Activated T-cell treated with anti-CD3 and anti-CD28 coated beads for 1 hour (primary cell): ENCODE data around the gene MAN1B1.

Experiments used
- DNase-seq: peaks from one replicate; pipeline ENCODE4 v3.0.0-alpha.2; 2020; ENCODE audit warnings: low read depth

Gene MAN1B1

GRCh38 chr9:137086531-137087408 lies at the start of gene MAN1B1:
TSS of gene MAN1B1 (plus strand) at chr9:137086985. CDS start at chr9:137087000, 15 bp downstream.
- peak; percentile 99 for DNase-seq

GRCh38 chr9:137037035-137037434 lies 49.8 kb upstream of the MAN1B1 start:
- DNase-seq, result no peak

DNA sequence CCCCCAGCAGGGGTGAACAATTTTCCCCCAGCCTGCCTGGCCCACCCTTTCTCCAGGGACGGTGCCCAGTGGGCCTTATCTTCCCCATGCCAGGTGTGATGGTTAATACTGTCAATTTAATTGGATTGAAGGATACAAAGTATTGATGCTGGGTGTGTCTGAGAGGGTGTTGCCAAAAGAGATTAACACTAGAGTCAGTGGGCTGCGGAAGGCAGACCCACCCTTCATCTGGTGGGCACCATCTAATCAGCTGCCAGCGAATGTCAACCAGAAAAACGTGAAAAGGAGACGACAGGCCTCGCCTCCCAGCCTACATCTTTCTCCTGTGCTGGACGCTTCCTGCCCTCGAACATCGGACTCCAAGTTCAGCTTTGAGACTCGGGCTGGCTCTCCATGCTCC lies 49.3 kb upstream of the MAN1B1 start:
- no peak for DNase-seq

DNA sequence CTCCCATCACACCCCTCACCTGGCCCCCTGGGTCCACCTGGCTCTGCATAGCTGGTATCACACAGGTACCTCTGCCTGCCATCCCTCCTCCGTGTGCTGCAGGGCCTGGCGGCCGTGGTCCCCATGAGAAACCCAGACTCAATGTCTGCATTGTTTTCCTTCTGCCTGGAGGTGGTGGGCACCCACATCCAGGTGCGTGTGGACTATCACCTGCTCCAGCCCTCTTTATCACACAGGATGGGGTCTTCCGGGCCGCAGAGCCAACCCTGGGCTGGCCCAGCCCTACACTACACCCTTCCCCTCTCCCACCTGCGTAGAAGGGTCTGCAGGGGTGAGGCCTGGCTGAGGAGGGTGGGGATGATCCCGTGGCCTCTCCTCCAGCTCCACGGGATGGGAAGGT lies 47.9 kb upstream of the MAN1B1 start:
- DNase-seq, result no peak

DNA sequence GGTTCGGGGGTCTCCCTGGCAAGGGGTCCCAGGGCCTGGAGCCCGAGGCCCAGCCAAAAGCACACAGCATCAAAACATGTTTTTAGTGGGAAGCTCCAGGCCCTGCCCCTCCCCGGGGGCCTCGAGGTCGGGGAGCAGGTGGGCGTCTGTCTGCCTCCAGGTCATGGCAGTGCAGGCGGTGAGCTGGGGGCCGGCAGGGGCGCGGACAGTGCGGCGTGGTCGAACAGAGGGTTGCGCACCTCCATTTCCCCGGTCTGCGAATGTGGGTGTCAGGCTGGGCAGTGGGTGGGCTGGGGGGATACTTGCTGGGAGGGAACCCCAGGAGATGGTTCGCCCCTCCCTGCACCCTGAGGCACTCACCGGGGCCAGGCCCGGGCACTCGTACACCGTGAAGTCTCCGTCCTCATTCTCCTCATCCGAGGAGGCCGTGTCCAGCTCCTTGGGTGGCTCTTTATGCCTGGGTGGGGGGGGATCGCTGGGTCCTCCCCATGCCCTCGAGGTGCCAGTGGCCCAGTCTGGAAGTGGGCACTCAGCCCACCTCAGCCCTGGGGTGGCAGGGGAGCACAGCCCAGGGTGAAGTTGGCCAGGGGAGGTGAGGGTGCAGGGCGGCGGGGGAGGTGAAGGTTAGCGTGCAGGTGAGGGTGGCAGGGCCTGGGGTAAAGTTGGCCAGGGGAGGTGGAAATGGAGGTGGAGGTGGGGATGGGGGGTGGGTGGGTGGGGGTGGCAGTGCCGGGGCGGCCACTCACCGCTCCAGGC lies 47.0 kb upstream of the MAN1B1 start:
- DNase-seq, result no peak

- no peak for DNase-seq
Measured at GRCh38 chr9:137040568-137040967, 46.2 kb upstream of the MAN1B1 start.

- DNase-seq, result no peak
Measured at GRCh38 chr9:137041124-137041523, 45.7 kb upstream of the MAN1B1 start.

DNA sequence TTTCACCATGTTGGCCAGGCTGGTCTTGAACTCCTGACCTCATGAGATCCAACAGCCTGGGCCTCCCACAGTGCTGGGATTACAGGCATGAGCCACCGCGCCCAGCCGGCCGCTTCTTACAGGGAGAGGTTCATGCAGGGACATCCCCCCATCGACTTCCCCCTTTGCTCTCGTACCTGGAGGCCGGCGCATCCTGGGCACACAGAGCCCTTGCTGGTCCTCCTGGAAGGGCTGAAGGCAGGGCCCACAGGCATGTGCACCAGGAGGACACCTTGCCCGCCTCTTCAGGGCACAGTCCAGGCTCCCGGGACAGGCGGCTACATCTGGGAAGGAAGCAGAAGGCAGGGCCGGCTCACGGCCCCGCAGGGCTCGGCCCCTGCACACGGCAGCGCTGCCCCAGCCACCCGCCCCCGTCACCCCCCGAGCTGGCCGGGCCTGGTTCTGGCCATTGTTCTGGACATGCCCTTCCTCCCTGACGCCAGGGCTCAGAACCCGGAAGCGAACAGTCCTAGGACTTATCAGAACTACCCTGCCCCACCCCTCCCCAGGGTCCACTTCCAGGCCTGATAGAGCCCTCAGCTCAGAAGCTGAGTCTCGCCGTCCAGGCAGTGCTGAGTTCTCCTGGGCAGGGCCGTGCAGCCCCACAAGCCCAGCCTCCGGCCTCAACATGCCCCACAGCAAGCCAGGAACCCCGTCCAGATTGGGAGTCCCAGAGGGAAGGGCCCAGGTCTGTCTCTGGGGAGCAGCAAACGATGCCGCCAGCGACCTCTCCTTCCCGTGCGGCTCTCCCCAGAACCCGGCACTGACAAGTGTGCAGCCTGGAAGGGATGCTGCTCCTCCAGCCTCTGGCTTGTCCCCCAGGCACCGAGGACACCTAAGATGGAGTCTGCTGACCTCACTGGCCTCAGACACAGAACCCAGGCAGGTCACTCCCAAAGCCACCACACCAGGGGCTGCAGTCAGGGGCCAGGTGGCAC lies 43.7 kb upstream of the MAN1B1 start:
- no peak for DNase-seq

- no peak for DNase-seq
Measured at GRCh38 chr9:137044037-137044436, 42.7 kb upstream of the MAN1B1 start.

DNA sequence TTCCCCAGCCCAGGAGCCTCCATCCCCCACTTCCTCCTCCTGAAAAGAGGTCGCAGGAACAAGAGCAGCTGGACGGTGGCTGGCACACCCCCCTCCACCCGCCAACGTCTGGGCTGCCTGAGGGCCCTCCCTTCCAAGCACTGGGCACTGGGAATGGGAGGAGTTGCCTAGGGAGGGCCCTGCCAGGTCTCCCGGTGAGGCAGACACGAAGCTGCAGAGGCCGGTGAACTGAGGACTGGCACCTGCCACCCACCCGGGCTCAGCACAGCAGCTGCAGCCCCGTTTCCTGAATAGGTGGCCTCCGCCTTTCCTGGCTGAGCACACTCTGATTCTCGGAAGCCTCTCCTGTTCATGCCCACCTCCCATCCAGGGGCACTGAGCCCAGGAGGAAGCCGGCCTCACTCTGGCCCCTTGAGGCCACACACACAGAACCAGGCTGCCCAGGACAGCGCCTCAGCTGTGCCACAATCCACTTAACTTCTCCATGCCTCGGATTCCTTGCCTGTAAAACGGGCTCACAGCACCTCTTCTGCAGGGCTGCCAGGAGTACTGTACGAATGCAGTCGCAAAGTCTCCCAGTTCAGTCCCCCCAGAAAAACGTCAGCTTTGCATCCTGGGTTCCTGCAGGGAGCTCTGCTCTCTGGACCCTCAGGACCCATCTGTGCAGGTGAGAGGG lies 42.1 kb upstream of the MAN1B1 start:
- DNase-seq, result no peak

- no peak for DNase-seq
Measured at GRCh38 chr9:137045294-137046087, 41.3 kb upstream of the MAN1B1 start.

GRCh38 chr9:137046088-137046787 lies 40.5 kb upstream of the MAN1B1 start, which contains the start of gene NPDC1:
TSS of gene NPDC1 (minus strand) at chr9:137046177. CDS start at chr9:137045989, 188 bp downstream.
- DNase-seq, result peak; percentile 69

DNA sequence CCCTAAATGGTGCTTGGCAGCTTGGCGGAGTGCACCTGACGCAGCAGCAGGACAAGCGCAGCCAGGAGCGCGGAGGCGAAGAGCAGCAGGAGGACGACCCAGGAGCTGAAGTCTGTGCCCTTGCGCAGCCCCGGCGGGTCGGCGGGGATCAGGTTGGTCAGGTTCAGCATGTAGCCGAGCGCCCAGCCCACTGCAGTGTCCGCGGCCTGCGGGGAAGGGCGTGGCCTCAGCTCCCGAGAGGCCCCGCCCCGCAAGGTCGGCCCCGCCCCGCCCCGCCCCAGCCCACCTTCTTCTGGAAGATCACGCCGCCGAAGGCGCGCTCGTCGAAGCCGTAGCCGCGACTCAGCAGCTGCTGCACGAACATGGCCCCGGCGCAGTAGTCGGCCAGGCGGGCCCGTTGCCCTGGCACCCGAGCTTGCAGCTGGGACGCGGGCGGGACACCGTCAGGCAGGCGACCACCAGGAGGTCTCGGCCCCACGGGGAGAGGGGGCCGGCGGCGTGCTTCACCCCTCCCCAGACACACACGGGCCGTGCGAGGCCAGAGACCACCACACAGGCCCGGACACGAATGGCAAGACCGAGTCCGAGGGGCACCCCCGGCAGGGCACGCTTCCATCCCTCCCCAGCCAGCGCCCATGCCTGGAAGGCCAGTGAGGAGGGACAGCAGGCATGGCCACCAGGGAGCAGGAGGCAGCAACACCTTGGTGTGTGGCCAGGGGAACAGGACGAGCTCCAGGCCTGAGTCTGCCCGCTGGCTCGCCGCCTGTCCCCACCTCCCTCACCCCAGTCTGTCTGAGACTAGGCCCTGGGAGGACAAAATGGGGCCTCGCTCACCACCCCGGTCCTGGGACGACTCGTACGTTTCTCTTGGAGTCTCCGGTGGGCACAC lies 37.9 kb upstream of the MAN1B1 start:
- DNase-seq, result no peak

- DNase-seq, result peak; percentile 47
Measured at GRCh38 chr9:137049544-137050449, 37.0 kb upstream of the MAN1B1 start.

GRCh38 chr9:137050570-137050969 lies 36.2 kb upstream of the MAN1B1 start:
- DNase-seq, result no peak

- no peak for DNase-seq
Measured at GRCh38 chr9:137051145-137051724, 35.5 kb upstream of the MAN1B1 start.

DNA sequence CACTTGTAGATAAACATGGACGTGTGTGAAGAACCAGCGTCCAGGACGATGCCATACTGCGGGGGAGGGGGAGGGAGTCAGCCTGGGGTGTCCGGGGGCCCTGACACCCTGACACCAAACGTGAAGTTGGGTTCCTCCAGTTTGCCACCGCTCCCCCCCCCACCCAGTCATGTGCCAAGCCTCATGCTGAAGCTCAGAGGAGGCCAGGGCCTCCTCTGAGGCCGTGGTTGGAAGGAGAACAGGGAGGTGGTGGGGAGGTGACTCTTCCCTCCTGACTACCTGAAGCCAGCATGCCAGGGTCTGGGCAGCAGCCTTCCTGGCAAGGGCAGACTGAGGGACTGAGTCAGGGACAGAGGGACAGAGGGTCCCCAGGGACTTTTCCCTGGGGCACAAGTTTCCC lies 34.5 kb upstream of the MAN1B1 start:
- DNase-seq, result no peak
